Forelimb muscle (tissue), 1 donor: ENCODE data around the gene ELK4. TPM values are rescaled to one million over a fixed set of nuclear protein-coding genes. Genes with fewer than 3 reads are reported as not detected.

Experiments
- DNase-seq: peaks from one replicate; pipeline ENCODE4 v3.0.0-alpha.2; 2013; ENCODE audit warnings: low read depth
- polyA plus RNA-seq: library from polyadenylated mRNA; unstranded; fragments of 120-200 nt; gene quantifications from one replicate; pipeline ENCODE4 v1.2.1, GENCODE V29; 2013; ENCODE audit not compliant: insufficient read length

Gene ELK4
- polyA plus RNA-seq, 1 donor, result 15.4 TPM

DNA sequence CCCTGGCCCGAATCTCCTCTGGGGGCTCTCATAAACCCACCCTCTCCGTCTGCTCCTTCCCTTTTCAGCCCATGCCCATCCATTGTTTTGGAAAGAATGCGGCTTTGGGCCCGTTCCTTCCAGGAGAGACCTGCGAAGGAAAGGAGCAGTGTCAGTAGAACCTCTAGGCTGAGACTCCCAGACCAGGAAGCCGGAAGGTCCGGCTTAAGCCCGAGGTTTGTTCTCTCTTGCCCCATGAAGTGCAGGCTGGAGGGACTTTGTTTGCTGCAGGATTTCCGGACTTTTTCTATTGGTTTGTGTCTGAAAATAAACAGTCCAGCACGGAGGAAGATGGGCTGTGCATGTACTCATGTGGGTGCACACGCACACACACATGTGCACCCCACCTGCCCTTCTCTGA is 49.8 kb downstream of the ELK4 start:
- DNase-seq, result no peak

GRCh38 chr1:205581321-205581980 is 50.4 kb downstream of the ELK4 start:
- no peak for DNase-seq

- DNase-seq, result no peak
Observed at GRCh38 chr1:205580923-205581180, 51.0 kb downstream of the ELK4 start.

DNA sequence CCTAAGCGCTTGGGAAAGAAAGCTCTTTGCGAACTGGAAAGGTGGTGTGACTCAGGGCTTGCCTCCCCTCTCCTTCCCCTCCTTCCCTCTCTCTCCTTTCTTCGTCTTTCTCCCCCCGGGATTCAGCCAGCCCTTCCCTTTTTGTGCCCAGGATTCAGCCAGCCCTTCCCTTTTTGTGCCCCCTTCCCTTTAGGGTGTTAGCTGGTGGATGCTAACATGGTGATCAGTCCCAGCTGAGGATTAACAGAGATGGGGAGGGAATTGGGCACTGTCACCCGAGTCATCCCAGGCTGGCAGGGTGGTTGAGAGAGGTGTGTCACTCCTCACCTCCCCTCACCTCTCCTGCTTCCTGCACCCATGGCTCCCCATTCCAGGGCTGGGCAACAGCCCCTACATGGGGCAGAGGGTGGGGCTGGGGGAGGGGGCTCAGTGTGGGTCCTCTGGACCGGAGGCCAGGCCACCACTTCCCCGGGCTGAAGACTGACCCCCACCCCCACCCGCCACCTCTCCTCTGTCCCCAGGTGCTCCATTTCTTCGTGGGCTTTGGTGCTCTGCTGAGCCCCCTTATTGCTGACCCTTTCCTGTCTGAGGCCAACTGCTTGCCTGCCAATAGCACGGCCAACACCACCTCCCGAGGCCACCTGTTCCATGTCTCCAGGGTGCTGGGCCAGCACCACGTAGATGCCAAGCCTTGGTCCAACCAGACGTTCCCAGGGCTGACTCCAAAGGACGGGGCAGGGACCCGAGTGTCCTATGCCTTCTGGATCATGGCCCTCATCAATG is 51.5 kb downstream of the ELK4 start:
- no peak for DNase-seq

DNA sequence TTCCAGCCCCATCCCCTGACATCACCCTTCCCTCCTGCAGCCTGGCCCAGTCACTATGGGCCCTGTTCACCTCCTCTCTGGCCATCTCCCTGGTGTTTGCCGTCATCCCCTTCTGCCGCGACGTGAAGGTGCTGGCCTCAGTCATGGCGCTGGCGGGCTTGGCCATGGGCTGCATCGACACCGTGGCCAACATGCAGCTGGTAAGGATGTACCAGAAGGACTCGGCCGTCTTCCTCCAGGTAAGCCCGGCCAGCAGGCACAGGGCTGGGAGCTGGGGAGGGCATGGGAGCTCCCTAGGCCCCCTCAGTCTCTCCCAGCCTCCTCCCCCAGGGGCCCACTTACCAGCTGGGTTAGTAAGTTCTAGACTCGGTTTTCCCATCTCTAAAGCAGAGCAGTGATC is 52.1 kb downstream of the ELK4 start:
- DNase-seq, result no peak

DNA sequence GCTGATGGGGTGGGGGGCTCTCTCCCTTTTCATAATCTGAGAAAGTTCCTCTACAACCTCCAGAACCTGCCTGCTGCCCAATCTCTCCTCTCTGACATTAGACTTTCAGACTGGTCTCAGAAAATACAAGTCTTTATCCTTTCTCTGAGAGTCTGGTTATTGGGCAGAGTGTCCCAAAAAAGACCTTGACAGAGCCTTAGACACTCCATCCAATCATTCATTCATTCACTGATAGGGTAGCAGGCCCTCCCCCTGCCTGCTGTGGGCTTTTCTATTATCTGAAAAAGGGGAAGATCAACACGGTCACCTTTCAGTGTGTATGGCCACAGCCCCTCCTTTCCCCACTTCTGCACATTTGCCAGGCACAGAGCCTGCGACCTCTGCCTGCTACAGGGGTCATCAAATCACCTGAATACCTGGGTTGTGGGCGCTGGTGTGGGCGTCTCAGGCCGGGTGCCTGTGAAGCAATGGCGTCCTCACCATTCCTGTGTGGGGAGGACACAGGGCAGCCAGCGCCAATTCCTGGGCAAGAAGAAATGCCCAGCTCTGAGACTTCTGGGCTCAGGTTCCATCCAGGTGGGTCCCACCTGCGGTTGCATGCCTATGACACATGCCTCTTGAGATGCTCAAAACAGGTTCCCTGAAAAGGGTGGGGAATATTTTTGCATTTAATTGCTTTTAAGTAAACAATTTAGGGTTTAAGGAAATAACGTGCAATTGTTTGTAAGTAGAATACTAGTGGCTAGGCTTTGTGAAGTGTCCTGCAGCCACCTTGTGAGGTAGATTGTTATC is 52.8 kb downstream of the ELK4 start:
- no peak for DNase-seq

GRCh38 chr1:205577874-205578658 is 53.7 kb downstream of the ELK4 start:
- no peak for DNase-seq

DNA sequence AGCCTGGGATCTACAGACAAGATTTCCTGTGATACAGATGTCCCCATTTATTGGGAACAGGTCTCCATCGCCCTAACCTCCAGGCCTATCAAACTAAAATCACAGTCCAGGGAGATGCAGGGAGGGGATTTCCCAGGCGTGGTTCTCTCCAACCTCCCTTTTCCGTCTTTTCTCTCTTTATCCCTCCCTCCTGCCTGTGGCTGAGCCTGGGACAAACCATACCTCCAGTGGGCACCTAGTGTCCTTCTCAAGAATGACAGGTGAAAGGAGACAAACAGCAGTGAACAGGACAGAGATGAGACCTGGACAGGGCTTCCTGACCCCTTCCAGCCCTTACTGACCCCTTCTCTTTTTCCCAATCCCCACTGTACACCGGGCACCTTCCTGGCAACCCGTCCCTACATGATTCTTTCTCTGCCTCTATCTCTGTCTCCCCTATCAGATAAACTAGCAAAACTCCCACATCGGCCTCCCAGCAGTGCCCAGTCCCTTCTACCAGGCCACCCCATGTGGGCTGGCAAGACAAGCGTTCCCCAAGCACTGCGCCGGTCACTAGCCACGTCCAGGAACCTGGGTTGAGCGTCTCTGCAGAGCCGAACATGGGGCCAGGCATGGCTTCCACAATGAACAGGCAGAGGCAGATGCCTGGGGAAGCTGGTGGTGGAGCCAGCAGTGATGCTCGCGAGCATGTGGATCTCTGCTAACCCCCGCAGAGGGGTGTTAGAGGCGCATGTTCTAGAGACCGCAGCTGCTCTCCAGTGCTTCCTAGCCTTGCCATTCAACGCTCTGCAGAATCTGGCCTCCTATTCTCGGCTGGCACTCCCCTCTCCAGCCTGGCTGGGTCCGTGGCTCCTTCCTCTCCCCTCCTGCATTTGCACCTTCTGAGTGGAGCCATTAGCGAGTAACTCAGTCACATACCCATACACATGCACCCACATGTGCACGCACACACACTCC is 54.7 kb downstream of the ELK4 start:
- no peak for DNase-seq

DNA sequence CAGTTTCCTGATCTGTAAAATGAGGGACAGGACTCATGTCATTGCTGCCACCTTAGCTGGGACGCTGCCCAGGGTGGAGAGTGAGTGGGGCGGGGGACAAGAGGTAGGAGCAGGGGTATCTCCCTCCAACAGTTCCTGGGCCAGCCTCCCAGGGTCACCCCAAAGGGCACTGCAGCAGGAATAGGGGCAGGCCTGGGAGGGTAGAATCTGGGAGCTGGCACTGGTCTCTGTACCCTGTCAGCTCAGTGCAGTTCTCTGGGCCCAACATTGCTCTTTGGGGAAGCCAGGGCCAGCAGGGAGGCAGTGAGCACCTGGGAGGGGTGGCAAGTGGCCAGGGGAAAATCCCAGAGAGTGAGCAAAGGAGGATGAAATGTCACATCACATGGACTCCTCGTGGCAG is 55.8 kb downstream of the ELK4 start:
- DNase-seq, result no peak

DNA sequence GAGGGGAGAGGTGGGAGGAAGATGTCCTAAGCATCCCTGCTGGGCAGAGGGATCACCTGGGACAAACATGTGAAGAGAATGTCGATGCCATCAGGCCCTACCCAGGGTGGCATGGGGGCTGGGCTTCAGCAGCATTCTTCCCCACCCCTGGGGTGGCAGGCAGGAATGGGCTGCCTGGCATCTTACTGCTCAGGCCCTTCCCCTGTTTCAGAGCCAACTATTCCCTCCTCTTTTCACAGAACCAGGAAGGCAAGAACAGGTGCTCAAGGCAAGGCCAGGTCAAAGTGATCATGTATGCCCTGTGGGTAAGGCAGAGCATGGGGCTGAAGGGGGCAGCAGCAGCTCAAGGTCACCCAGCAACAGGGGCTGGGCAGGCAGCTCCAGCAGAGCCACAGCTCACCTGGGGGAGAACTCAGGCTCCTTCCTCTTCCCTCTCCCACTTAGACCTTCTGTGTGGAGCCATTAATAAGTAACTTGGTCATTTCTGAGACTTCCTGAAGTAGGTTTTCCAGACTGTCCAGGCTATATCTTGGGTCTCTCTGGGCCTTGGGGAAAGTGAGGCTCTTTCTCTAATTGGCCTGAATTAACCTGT is 56.4 kb downstream of the ELK4 start:
- DNase-seq, result no peak

- no peak for DNase-seq
Observed at GRCh38 chr1:205572421-205572820, 59.4 kb downstream of the ELK4 start.

DNA sequence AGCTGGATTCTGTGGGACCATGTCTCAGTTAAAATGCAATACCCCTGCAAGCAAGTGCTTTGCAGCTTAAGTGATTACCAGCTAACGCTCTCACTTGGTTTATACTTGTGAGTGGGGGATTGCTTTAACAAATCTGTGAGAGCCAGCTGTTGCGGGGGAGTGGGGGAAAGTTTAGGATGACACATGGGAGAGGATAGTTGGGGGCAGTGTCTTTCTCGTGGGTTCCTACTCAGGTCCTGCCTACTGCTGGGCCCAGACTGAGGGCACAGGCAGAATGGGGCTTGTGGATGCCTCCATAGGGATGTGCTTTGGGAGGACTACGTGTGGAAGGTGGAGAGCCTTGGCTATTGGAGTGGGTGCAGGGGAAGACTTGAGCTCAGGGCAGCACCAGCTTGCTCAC is 60.1 kb downstream of the ELK4 start:
- no peak for DNase-seq

DNA sequence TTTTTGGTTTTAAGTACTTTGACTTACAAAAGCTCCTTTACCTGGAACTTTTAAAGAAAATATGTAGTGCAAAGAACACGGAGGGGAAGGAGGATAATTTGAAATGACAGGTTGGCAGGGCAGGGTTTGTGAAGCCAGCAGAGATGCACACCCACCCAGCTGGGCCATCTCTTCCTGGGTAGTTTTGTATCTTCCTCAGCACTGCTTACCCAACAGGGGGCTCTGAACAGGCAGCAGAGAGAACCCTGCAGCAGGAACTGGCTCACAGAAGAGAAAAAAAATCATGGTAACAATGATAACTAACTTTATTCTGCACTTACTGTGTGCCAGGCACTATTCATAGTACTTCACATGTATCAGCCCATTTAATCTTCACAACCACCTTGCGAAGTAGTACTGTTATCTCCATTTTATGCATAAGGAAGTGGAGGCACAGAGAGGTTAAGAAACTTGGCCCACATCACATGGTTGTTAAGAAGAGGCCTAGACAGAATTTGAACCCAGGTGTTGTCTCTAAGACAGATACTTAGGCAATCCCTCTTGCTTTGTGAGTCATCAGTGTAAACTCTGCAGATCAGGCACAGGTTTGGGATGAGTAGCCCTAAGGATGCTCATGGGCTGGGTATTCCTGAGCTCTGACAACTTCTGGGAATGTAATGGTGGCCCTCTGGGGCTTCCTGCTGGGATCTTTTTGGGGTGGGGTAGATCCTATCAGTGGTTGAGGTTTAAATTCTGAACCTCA is 60.8 kb downstream of the ELK4 start:
- DNase-seq, result no peak

DNA sequence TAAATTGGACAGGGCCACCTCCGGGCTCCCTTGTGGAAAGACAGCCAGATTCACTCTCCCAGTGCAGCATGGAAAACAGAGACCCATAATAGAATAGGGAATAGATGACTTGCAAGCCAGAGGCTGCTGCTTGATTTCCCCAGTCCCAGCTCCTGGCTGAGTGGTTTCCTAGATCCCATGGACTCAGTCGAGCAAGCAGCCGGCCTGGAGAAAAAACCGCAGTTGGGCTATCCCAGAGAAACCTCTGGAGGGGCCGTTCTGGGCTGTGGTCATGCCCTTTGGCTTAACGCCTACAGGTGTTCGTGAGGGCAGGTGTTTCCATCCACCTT is 61.7 kb downstream of the ELK4 start:
- DNase-seq, result no peak

- no peak for DNase-seq
Observed at GRCh38 chr1:205569411-205570172, 62.2 kb downstream of the ELK4 start.

GRCh38 chr1:205568469-205569361 is 63.1 kb downstream of the ELK4 start:
- no peak for DNase-seq

- no peak for DNase-seq
Observed at GRCh38 chr1:205568135-205568468, 63.7 kb downstream of the ELK4 start.

GRCh38 chr1:205567716-205568115 is 64.1 kb downstream of the ELK4 start:
- DNase-seq, result no peak
